ENCODE results near the gene IL1RAP. TPM values are rescaled to one million over a fixed set of nuclear protein-coding genes. Genes with fewer than 3 reads are reported as not detected.

IL1RAP gene
- total and polyA plus RNA-seq, 2 donors (not counting 3 experiments of a cell fraction or from before 2014, with no cell fraction given), result 4.3 to 9.2 TPM

GRCh38 chr3:190594171-190594570, 80.3 kb downstream of the IL1RAP start:
- CTCF ChIA-PET, result interaction anchor here (1.0 kb wide), 1 partner anchor 14 kb away, joined by 3 read pairs; no protein-coding TSS in a partner anchor
- Histone ChIP-seq H3K79me2 (ENCODE audit: control insufficient read depth, insufficient read depth, low read length) (no peaks in the 10 kb centered on the region), H3K4me2 (ENCODE audit: insufficient read depth, low read length) (no peak overlapping the region), H2AFZ (ENCODE audit: low read depth, low read length) (no peak overlapping the region), H3K4me3 (replicated peaks in 1 of 3; ENCODE audit: insufficient read depth in 1 of 3, low read depth in 1 of 3, low read length in 3 of 3) (no peak overlapping the region), H4K20me1 (replicated peaks; ENCODE audit: control insufficient read depth, extremely low read depth, insufficient read depth, low read length) (no peaks in the 10 kb centered on the region), H3K27ac (ENCODE audit: insufficient read depth, low read depth, low read length) (no peak overlapping the region), H3K9ac (replicated peaks; ENCODE audit: extremely low read depth, insufficient read depth, low read length) (no peak overlapping the region), H3K9me1 (replicated peaks; ENCODE audit: control insufficient read depth, extremely low read depth, insufficient read depth, low read length) (no peaks in the 10 kb centered on the region), H3K27me3 (ENCODE audit: control insufficient read depth in 2 of 2, insufficient read depth in 2 of 2, low read length in 2 of 2) (no peaks in the 10 kb centered on the region), H3K9me3 (replicated peaks; ENCODE audit: control insufficient read depth, insufficient read depth, low read length) (no peaks in the 10 kb centered on the region), H3K36me3 (ENCODE audit: control insufficient read depth in 2 of 2, extremely low read depth in 1 of 2, insufficient read depth in 2 of 2, low read length in 2 of 2) (no peaks in the 10 kb centered on the region), H3K4me1 (ENCODE audit: control insufficient read depth, extremely low read depth, insufficient read depth, low read length) (no peaks in the 10 kb centered on the region)
- dilution Hi-C loops (cut with MboI; ENCODE audit: extremely low pct_ligation_motif_present, low sequenced_read_pairs), result no loop called here
- TF ChIP-seq FOS (IDR thresholded peaks at IDR 0.05; ENCODE audit: borderline replicate concordance, insufficient read depth, low read length) (no peak), POLR2A (IDR thresholded peaks at IDR 0.05; ENCODE audit: low read depth, low read length) (no peak), MYC (IDR thresholded peaks at IDR 0.05; ENCODE audit: low read depth, low read length) (no peak), JUN (IDR thresholded peaks at IDR 0.05; ENCODE audit: borderline replicate concordance, insufficient read depth, insufficient read length, low read depth) (no peak), POLR2AphosphoS5 (IDR thresholded peaks at IDR 0.05; ENCODE audit: insufficient read depth, low read depth, low read length) (no peak), EZH2 (IDR thresholded peaks at IDR 0.05; ENCODE audit: borderline replicate concordance, low read depth, low read length, severe bottlenecking) (no peak)
- TF ChIP-seq, protein P1, sequence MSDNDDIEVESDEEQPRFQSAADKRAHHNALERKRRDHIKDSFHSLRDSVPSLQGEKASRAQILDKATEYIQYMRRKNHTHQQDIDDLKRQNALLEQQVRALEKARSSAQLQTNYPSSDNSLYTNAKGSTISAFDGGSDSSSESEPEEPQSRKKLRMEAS (IDR thresholded peaks at IDR 0.05; ENCODE audit: insufficient read depth, insufficient read length), result no peak
- TF ChIP-seq, protein P2, sequence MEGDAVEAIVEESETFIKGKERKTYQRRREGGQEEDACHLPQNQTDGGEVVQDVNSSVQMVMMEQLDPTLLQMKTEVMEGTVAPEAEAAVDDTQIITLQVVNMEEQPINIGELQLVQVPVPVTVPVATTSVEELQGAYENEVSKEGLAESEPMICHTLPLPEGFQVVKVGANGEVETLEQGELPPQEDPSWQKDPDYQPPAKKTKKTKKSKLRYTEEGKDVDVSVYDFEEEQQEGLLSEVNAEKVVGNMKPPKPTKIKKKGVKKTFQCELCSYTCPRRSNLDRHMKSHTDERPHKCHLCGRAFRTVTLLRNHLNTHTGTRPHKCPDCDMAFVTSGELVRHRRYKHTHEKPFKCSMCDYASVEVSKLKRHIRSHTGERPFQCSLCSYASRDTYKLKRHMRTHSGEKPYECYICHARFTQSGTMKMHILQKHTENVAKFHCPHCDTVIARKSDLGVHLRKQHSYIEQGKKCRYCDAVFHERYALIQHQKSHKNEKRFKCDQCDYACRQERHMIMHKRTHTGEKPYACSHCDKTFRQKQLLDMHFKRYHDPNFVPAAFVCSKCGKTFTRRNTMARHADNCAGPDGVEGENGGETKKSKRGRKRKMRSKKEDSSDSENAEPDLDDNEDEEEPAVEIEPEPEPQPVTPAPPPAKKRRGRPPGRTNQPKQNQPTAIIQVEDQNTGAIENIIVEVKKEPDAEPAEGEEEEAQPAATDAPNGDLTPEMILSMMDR (IDR thresholded peaks at IDR 0.05; ENCODE audit: extremely low read depth in 1 of 2, insufficient read depth in 1 of 2, low read depth in 1 of 2, low read length in 2 of 2), result no peak
- intact Hi-C loops (cut with micrococcal nuclease), result no loop called here
- POLR2A ChIA-PET, result no interaction called here
- BruUV-seq (replicated peaks), result no TSS peak
- FAIRE-seq (no peak), DNase-seq (ENCODE audit: low read depth, low spot score) (no peak)

Measured in endothelial cell of umbilical vein (primary cell).